Activated naive CD4-positive, alpha-beta T cell treated with anti-CD3 and anti-CD28 coated beads, Interleukin-2, amount 10 ng/mL, durations not matched to agents 7 days and 5 days (primary cell): ENCODE results near the gene DERL3.
A peak's percentile ranks its signal among the peaks of the same experiment; 100 is the strongest.

Experiments
- CTCF ChIA-PET: fragments of 350-600 bp; sonication (Branson Sonifier 250); formaldehyde crosslinking; loops from one replicate; lab custom pipeline; 2021; ENCODE audit warnings: antibody characterized with exemption; lab: Charles Lee
- DNase-seq: peaks from one replicate; pipeline ENCODE4 v3.0.0-alpha.2; 2020
- H3K27ac Mint-ChIP-seq: one replicate; pipeline ENCODE4 v1.8.0; 2021; ENCODE audit warnings: mild to moderate bottlenecking, moderate library complexity, mixed read lengths
- H3K27me3 Mint-ChIP-seq: one replicate; pipeline ENCODE4 v1.8.0; 2021; ENCODE audit warnings: mild to moderate bottlenecking, mixed read lengths
- H3K36me3 Mint-ChIP-seq: one replicate; pipeline ENCODE4 v1.8.0; 2021; ENCODE audit warnings: mixed read lengths
- H3K4me1 Mint-ChIP-seq: one replicate; pipeline ENCODE4 v1.8.0; 2021; ENCODE audit warnings: mixed read lengths
- H3K4me3 Mint-ChIP-seq: one replicate; pipeline ENCODE4 v1.8.0; 2021; ENCODE audit warnings: mild to moderate bottlenecking, moderate library complexity, mixed read lengths
- H3K9me3 Mint-ChIP-seq: one replicate; pipeline ENCODE4 v1.8.0; 2021; ENCODE audit warnings: mixed read lengths

DERL3 gene

DNA sequence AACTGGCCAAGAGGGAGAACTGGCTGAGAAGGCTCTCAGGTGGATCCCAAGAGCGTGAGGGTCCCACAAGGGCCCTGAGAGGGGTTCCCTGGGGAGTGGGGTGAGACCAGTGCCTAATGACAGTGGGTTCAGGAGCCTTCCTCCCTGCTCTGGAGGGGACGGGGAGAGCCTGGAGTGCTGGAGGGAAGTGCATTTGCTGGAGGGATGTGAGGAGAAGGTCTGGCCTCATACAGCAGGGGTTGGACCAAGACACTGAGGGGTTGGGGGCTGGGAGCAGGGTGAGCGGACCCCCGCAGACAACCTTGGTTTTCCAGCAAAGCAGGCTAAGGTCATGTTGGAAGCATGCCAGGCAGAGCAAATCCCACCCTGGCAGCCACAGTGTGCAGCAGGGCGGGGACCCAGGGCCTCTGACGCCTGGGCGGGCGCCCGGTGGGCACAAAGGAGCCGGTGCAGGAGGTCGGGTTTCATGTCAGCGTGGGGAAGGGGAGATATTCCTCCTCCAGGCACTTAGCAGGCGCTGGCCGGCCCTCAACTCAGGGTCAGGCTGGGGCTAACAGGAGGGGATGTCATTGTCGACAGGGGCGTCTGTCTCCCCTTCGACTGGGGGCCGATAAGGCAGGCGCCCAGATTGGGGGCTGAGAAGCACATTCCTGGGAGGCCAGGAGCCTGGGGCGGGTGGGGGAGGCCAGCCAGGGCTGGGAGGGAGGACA, 3.1 kb upstream of the DERL3 start:
- peaks cover 22% of the 10 kb centered on the region for H3K4me1 Mint-ChIP-seq
- DNase-seq: no peak
- no peaks in the 10 kb centered on the region for H3K9me3 Mint-ChIP-seq
- CTCF ChIA-PET: no interaction called here
- H3K27ac Mint-ChIP-seq: no peak overlapping the region
- peaks cover 27% of the 10 kb centered on the region for H3K27me3 Mint-ChIP-seq
- peaks cover 4% of the 10 kb centered on the region for H3K36me3 Mint-ChIP-seq
- H3K4me3 Mint-ChIP-seq: no peak overlapping the region

GRCh38 chr22:23841292-23841691, 2.5 kb upstream of the DERL3 start:
- no peak overlapping the region for H3K27ac Mint-ChIP-seq
- peaks cover 25% of the 10 kb centered on the region for H3K4me1 Mint-ChIP-seq
- CTCF ChIA-PET: no interaction called here
- H3K9me3 Mint-ChIP-seq: no peaks in the 10 kb centered on the region
- peaks cover 25% of the 10 kb centered on the region for H3K27me3 Mint-ChIP-seq
- H3K4me3 Mint-ChIP-seq: no peak overlapping the region
- peaks cover 6% of the 10 kb centered on the region for H3K36me3 Mint-ChIP-seq
- no peak for DNase-seq

DNA sequence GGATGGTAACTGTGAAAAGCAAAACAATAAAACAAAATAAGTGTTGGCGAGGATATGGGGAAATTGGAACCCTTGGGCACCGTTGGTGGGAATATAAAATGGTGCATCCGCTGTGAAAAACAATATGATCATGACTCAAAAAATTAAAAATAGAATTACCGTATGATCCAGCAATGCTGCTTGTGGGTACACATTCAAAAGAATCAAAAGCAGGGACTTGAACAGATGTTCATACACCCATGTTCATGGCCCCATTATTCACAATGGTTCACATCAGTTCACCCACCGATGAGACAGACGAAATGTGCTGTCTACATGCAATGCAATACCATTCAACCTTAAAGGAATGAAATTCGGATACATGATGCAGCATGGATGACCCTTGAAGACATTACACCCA, 1.2 kb upstream of the DERL3 start:
- no peak overlapping the region for H3K27ac Mint-ChIP-seq
- H3K9me3 Mint-ChIP-seq: no peaks in the 10 kb centered on the region
- peaks cover 11% of the 10 kb centered on the region for H3K36me3 Mint-ChIP-seq
- CTCF ChIA-PET: no interaction called here
- peak overlapping the region; percentile 52 for H3K4me3 Mint-ChIP-seq
- DNase-seq: no peak
- H3K27me3 Mint-ChIP-seq: peaks cover 25% of the 10 kb centered on the region
- peaks cover 25% of the 10 kb centered on the region for H3K4me1 Mint-ChIP-seq

- CTCF ChIA-PET: interaction anchor here (0.9 to 1.3 kb wide), 3 partner anchors 12 to 68 kb away, joined by 3 to 4 read pairs (median 3); partner anchors contain the start of gene SMARCB1
- H3K27ac Mint-ChIP-seq: peak overlapping the region; percentile 92
- peaks cover 11% of the 10 kb centered on the region for H3K36me3 Mint-ChIP-seq
- H3K9me3 Mint-ChIP-seq: no peaks in the 10 kb centered on the region
- peaks cover 25% of the 10 kb centered on the region for H3K27me3 Mint-ChIP-seq
- DNase-seq: no peak
- H3K4me3 Mint-ChIP-seq: peak overlapping the region; percentile 94
- H3K4me1 Mint-ChIP-seq: peaks cover 25% of the 10 kb centered on the region
Measured at GRCh38 chr22:23837911-23838680, 710 bp downstream of the DERL3 start.

- Mint-ChIP-seq H3K9me3 (no peaks in the 10 kb centered on the region), H3K4me3 (peak overlapping the region; percentile 94), H3K36me3 (peaks cover 11% of the 10 kb centered on the region), H3K4me1 (peaks cover 25% of the 10 kb centered on the region), H3K27ac (no peak overlapping the region), H3K27me3 (peaks cover 20% of the 10 kb centered on the region)
- DNase-seq: no peak
- CTCF ChIA-PET: interaction anchor here (0.9 to 1.4 kb wide), 3 partner anchors 51 to 69 kb away, joined by 3 to 5 read pairs (median 3); partner anchors contain the start of gene SMARCB1
Measured at GRCh38 chr22:23837496-23837859, 1.3 kb downstream of the DERL3 start.

- H3K27ac Mint-ChIP-seq: peak overlapping the region; percentile 63
- H3K27me3 Mint-ChIP-seq: peaks cover 17% of the 10 kb centered on the region
- no peaks in the 10 kb centered on the region for H3K9me3 Mint-ChIP-seq
- CTCF ChIA-PET: interaction anchor here (1.4 kb wide), 1 partner anchor 68 kb away, joined by 5 read pairs; no protein-coding TSS in a partner anchor
- no peak for DNase-seq
- H3K4me3 Mint-ChIP-seq: peak overlapping the region; percentile 57
- H3K4me1 Mint-ChIP-seq: peaks cover 25% of the 10 kb centered on the region
- H3K36me3 Mint-ChIP-seq: peaks cover 11% of the 10 kb centered on the region
Measured at GRCh38 chr22:23836692-23837495, 1.9 kb downstream of the DERL3 start.

DNA sequence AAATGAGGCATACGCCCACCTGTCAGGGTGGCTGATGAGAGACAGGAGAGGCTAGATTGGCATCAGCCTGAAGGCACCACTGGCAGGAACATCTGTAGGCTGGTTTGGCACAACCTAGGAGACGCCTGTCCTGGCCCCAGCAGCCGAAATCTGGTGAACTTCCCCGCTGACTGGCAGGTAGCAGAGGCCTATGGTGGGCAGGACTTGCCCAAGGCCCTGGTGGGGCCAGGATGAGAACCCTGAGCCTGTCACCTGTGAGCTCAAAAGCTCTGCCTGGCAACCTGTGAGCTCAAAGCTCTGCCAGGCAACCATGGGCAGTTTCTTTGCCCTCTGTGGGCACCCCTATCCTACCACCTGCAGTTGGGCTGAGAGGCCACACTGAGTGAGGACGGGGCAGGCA, 2.5 kb downstream of the DERL3 start:
- Mint-ChIP-seq H3K36me3 (peaks cover 11% of the 10 kb centered on the region), H3K4me3 (peak overlapping the region; percentile 27), H3K27me3 (peaks cover 11% of the 10 kb centered on the region), H3K4me1 (peaks cover 25% of the 10 kb centered on the region), H3K9me3 (no peaks in the 10 kb centered on the region), H3K27ac (peak overlapping the region; percentile 63)
- DNase-seq: peak; percentile 20
- CTCF ChIA-PET: interaction anchor here (1.4 kb wide), 1 partner anchor 68 kb away, joined by 5 read pairs; no protein-coding TSS in a partner anchor

GRCh38 chr22:23835484-23836144, 3.2 kb downstream of the DERL3 start:
- peak; percentile 11 for DNase-seq
- no peaks in the 10 kb centered on the region for H3K9me3 Mint-ChIP-seq
- peaks cover 16% of the 10 kb centered on the region for H3K36me3 Mint-ChIP-seq
- peaks cover 6% of the 10 kb centered on the region for H3K27me3 Mint-ChIP-seq
- H3K27ac Mint-ChIP-seq: peak overlapping the region; percentile 49
- CTCF ChIA-PET: interaction anchor here (1.3 kb wide), 1 partner anchor 16 kb away, joined by 3 read pairs; no protein-coding TSS in a partner anchor
- peaks cover 25% of the 10 kb centered on the region for H3K4me1 Mint-ChIP-seq
- no peak overlapping the region for H3K4me3 Mint-ChIP-seq

GRCh38 chr22:23834793-23835483, 3.9 kb downstream of the DERL3 start:
- Mint-ChIP-seq H3K9me3 (no peaks in the 10 kb centered on the region), H3K4me3 (no peak overlapping the region), H3K27me3 (peaks cover 6% of the 10 kb centered on the region), H3K36me3 (peaks cover 21% of the 10 kb centered on the region), H3K27ac (peak overlapping the region; percentile 49), H3K4me1 (peaks cover 26% of the 10 kb centered on the region)
- DNase-seq: peak; percentile 16
- CTCF ChIA-PET: interaction anchor here (1.3 kb wide), 1 partner anchor 16 kb away, joined by 3 read pairs; no protein-coding TSS in a partner anchor

DNA sequence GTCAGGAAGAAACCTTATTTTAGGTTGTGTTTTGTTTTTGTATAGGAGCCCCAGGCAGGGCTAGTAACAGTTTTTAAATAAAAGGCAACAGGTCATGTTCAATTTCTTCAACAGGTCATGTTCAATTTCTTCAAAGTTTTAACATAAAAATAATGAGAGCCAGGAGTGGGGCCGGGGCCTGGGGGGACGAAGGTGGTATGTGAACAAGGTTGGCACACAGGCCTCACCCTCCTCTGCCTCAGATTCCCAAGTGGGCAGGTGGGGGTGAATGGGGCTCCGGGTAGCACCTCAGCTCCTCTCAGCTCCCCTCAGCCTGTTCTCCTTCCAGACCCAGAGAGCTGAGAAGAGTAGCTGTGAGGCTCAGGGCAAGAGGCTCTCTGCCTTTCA, 4.4 kb downstream of the DERL3 start:
- Mint-ChIP-seq H3K36me3 (peaks cover 26% of the 10 kb centered on the region), H3K27me3 (peaks cover 6% of the 10 kb centered on the region), H3K4me1 (peaks cover 22% of the 10 kb centered on the region), H3K4me3 (no peak overlapping the region), H3K27ac (no peak overlapping the region), H3K9me3 (no peaks in the 10 kb centered on the region)
- no peak for DNase-seq
- CTCF ChIA-PET: no interaction called here

- CTCF ChIA-PET: no interaction called here
- Mint-ChIP-seq H3K27ac (no peak overlapping the region), H3K4me3 (no peak overlapping the region), H3K9me3 (no peaks in the 10 kb centered on the region), H3K4me1 (peaks cover 17% of the 10 kb centered on the region), H3K36me3 (peaks cover 31% of the 10 kb centered on the region), H3K27me3 (peaks cover 1% of the 10 kb centered on the region)
- peak; percentile 19 for DNase-seq
Measured at GRCh38 chr22:23833911-23834317, 4.9 kb downstream of the DERL3 start.

DNA sequence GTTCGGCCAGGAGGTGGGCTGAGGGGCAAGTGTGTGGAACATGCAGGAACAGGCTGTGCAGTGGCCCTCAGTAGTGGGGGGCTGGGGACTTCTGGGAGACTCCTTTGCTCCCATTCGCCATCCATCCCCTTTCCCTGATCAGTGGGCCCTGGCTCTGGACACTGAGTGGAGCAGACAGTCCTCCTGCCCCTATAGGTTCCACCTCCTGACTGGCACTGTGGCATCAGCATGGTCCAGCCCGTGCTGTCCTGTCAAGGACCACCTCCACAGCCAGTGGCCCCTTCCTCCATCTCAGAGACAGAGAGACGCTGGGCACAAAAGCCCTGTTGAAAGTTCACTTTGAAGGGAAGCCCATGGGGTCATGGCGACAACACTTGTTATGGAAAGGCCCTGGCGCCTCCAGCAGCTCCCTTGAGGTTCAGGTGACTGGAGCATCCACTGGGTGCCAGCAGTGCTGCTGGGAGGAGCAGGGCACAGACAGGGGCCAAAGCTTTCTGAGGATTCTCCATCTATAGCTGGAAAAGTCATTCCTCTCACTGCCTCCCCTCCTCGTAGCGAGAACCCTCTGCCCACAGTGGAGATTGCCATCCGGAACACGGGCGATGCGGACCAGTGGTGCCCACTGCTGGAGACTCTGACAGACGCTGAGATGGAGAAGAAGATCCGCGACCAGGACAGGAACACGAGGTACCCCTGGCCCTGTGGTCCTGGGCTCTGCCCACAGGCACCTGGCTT, 5.6 kb downstream of the DERL3 start:
- peaks cover 35% of the 10 kb centered on the region for H3K36me3 Mint-ChIP-seq
- CTCF ChIA-PET: no interaction called here
- H3K4me1 Mint-ChIP-seq: peaks cover 14% of the 10 kb centered on the region
- DNase-seq: no peak
- no peaks in the 10 kb centered on the region for H3K9me3 Mint-ChIP-seq
- H3K27me3 Mint-ChIP-seq: no peaks in the 10 kb centered on the region
- no peak overlapping the region for H3K4me3 Mint-ChIP-seq
- no peak overlapping the region for H3K27ac Mint-ChIP-seq
